ENCODE data around the gene KIF25.

KIF25 gene

DNA sequence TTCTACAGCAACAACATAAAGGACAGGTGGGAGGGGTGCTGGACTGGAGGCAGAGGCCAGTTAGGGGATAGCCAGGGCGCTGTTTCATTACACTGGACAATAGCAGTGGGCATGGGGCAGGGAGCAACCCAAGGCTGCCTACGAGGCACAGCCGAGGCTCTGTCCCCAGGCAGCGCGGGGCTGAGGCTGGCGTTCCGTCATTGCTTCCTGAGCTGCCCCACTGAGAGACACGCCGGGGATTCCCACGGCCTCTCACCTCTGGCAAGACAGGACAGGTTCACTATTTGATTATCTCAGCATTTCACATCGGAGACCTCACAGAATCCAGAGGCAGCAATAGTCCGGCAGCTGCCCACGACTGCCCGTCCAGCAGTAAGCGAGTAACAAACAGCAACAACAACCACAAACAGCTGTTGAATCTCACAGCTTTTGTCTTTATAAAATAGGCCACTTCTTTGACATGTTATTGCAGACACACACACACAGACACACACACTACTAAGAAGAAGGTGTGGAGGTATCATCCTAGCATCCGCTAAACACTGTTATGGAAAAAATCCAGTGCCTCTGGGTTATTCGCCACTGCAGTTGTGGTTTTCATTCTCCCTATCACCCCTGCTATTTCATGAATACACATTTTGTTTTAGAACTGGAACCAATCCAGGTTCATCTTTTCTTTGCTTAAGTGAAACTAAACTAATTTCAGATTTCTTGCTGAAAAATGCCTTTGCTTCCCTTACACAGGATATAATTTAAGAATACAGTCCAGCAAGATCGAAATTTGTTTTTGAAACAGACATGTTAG, 19.5 kb downstream of the KIF25 start:
- TF ChIP-seq, protein P1, sequence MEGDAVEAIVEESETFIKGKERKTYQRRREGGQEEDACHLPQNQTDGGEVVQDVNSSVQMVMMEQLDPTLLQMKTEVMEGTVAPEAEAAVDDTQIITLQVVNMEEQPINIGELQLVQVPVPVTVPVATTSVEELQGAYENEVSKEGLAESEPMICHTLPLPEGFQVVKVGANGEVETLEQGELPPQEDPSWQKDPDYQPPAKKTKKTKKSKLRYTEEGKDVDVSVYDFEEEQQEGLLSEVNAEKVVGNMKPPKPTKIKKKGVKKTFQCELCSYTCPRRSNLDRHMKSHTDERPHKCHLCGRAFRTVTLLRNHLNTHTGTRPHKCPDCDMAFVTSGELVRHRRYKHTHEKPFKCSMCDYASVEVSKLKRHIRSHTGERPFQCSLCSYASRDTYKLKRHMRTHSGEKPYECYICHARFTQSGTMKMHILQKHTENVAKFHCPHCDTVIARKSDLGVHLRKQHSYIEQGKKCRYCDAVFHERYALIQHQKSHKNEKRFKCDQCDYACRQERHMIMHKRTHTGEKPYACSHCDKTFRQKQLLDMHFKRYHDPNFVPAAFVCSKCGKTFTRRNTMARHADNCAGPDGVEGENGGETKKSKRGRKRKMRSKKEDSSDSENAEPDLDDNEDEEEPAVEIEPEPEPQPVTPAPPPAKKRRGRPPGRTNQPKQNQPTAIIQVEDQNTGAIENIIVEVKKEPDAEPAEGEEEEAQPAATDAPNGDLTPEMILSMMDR (conservative IDR thresholded peaks at IDR 0.05; ENCODE audit: low read depth) = no peak

DNA sequence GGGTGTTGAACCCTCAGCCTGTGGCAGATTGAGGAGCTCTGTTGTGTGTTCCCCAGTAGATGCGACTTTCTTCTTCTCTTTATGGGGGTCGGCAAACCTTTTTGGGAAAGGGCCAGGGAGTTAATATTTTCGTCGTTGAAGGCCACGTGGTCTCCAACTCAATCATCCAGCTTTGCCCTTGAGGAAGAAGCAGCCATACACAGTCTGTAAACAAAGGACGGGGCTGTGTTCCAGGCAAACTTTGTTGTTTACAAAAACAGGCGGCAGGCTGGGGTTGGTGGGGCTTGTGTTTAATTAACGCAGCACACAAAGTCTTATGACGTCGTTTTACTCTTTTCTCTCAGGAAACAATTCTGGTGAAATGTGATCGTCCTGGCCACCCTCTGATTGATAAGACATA, 20.2 kb downstream of the KIF25 start:
- CTCF ChIA-PET = no interaction called here
- no peak for DNase-seq (ENCODE audit: low spot score)
- TF ChIP-seq, protein P1 (conservative IDR thresholded peaks at IDR 0.05; ENCODE audit: low read depth) = no peak
- H3K27ac ChIP-seq = no peak overlapping the region
- POLR2A ChIA-PET (ENCODE audit: low non-redundant PET) = no interaction called here

More for the DNA sequence above, 19.5 kb downstream of the KIF25 start:
- ChIA-PET CTCF (no interaction called here), POLR2A (ENCODE audit: low non-redundant PET) (no interaction called here)
- DNase-seq (ENCODE audit: low spot score) = peak; percentile 43
- H3K27ac ChIP-seq = no peak overlapping the region

DNA sequence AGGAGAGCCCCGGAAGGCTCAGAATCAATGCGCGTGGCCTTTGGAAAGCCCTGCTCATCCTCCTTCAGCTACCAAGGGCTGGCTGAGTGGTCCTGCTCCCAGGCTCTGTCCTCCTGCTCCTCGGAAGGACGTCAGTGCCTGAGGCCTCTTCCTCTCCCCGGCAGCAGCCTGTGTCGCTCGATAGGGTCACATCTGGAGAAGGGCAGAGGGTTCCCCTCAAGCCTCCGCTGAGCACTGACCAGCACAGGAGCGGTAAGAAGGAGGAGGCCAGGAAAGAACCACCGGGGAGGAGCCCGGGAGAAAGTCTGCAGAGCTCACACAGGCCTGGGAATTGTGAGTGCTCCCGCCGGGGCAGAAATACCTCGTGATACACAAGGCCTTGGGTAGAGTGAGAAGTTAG, 21.2 kb downstream of the KIF25 start:
- no peak for DNase-seq (ENCODE audit: low spot score)
- H3K27ac ChIP-seq = no peak overlapping the region
- TF ChIP-seq, protein P1 (conservative IDR thresholded peaks at IDR 0.05; ENCODE audit: low read depth) = no peak
- ChIA-PET CTCF (no interaction called here), POLR2A (ENCODE audit: low non-redundant PET) (no interaction called here)

DNA sequence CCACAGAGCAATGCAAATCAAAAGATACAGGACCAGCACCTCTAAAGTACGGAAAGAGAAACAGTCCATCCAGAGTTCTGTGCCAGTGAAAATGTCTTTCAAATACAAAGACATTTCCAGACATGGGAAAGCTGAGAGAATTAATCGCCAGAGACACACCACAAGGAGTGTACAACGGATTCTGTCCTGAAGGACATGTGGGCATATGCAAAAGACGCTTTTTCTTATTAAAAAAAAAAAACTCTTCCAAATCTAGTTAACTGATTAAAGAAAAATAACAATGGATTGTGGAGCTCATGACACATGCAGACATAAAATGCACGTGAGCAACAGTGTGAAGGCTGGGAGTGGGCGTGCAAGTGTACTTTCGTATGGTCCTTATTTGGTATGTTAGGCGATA, 22.8 kb downstream of the KIF25 start:
- POLR2A ChIA-PET (ENCODE audit: low non-redundant PET) = no interaction called here
- CTCF ChIA-PET = interaction anchor here (0.6 kb wide), 1 partner anchor 52 kb away, joined by 4 read pairs; no protein-coding TSS in a partner anchor
- no peak for DNase-seq (ENCODE audit: low spot score)

DNA sequence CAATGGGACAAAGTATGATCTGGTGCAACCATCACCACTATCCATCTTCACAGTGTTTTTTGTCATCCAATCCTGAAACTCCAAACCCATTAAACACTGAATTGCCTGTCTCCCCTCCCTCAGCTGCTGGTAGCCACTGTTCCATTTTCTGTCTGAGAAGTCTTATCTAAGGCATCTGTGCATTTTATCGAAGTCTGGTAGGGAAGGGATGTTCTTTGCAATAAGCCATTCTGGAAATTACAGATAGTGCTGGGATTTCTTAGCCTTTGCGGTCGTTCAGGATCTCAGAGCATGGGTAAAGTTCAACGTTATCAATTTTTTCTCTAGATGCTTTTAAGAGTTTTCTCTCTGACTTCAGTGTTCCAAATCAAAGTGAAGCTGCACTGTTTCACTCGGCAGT, 24.1 kb downstream of the KIF25 start:
- ChIA-PET CTCF (interaction anchor here (1.0 kb wide), 1 partner anchor 10 kb away, joined by 3 read pairs; no protein-coding TSS in a partner anchor), POLR2A (ENCODE audit: low non-redundant PET) (no interaction called here)
- no peak for DNase-seq (ENCODE audit: low spot score)
- no peak overlapping the region for H3K27ac ChIP-seq
- TF ChIP-seq, protein P1 (conservative IDR thresholded peaks at IDR 0.05; ENCODE audit: low read depth) = no peak

More for the DNA sequence above, 22.8 kb downstream of the KIF25 start:
- no peak overlapping the region for H3K27ac ChIP-seq
- TF ChIP-seq, protein P1 (conservative IDR thresholded peaks at IDR 0.05; ENCODE audit: low read depth) = no peak

DNA sequence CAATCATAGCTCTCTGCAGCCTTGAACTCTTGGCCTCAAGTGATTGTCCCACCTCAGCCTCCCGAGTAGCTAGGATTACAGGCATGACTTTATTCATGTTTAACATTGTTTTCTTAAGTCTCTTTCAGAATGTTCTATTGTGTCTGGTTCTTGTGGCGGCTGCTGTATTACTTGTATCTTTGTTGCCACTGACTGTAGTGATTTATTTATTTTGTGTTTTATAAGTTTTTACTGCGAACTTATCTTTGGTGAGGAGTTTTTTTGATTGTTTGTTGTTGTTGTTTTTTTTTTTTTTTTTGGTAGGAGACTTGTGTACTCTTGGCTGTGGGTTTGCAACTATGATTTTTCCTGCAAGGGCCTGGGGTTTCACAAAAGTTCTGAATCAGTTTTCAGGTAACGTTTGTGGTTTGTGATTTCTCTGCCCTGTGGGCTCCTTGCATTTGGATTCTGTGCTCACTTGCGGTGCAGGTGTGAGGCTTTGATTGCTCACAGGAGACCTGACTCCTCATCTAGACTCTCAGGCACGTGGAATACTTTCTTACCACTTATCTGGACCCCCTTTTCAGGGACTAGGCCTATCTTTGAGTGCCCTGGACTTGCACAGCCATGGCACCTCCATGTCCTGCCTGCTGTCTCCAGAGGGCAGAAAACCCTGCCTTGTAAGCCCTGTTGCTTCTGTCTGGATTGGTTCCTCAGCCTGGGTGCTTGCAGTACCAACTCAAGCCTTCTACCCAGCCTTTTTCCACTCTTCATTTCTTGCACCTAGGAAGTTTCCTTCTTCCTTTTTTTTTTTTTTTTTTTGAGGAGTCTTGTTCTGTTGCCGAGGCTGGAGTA, 25.2 kb downstream of the KIF25 start:
- no peak for DNase-seq (ENCODE audit: low spot score)
- POLR2A ChIA-PET (ENCODE audit: low non-redundant PET) = no interaction called here
- TF ChIP-seq, protein P1 (conservative IDR thresholded peaks at IDR 0.05; ENCODE audit: low read depth) = no peak
- CTCF ChIA-PET = interaction anchor here (0.7 kb wide), 1 partner anchor 322 kb away, joined by 4 read pairs; no protein-coding TSS in a partner anchor
- H3K27ac ChIP-seq = no peak overlapping the region

Measured in RWPE1 (cell line).